ENCODE results near the gene TFR2. TPM values are rescaled to one million over a fixed set of nuclear protein-coding genes. Genes with fewer than 3 reads are reported as not detected.

The TFR2 gene
- polyA plus RNA-seq, 1 experiment = 0.49 TPM

DNA sequence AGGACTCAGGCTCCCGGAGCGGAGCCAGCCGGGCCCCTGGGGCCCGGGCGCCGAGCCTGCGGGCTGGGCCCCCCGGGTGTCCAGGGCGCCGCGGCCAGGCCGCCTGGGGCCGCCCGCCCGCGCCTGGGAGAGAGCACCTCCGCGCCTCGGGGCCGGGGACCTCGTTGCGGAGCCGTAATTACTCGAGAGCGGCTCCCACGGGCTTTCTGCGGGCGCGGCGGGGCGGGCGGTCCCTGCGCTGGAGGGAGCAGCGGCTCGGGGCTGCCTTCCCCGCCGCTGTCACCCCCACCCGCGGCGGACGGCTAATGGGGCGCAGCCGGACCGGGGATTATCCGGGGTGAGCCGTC is 33.7 kb upstream of the TFR2 start:
- no peak for DNase-seq (ENCODE audit: low read depth)
- TF ChIP-seq, protein P1, sequence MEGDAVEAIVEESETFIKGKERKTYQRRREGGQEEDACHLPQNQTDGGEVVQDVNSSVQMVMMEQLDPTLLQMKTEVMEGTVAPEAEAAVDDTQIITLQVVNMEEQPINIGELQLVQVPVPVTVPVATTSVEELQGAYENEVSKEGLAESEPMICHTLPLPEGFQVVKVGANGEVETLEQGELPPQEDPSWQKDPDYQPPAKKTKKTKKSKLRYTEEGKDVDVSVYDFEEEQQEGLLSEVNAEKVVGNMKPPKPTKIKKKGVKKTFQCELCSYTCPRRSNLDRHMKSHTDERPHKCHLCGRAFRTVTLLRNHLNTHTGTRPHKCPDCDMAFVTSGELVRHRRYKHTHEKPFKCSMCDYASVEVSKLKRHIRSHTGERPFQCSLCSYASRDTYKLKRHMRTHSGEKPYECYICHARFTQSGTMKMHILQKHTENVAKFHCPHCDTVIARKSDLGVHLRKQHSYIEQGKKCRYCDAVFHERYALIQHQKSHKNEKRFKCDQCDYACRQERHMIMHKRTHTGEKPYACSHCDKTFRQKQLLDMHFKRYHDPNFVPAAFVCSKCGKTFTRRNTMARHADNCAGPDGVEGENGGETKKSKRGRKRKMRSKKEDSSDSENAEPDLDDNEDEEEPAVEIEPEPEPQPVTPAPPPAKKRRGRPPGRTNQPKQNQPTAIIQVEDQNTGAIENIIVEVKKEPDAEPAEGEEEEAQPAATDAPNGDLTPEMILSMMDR (IDR thresholded peaks at IDR 0.05; ENCODE audit: insufficient read depth, low read depth, low read length) = no peak
- H3K36me3 ChIP-seq (ENCODE audit: control insufficient read depth, insufficient read depth, low read length) = peaks cover 26% of the 10 kb centered on the region
- peak overlapping the region; percentile 97 for H3K4me3 ChIP-seq (ENCODE audit: low read depth, low read length)
- ChIA-PET POLR2A (no interaction called here), CTCF (interaction anchor here (0.6 to 1.4 kb wide), 3 partner anchors 17 to 110 kb away, joined by 3 to 5 read pairs (median 4); no protein-coding TSS in a partner anchor)
- H3K27me3 ChIP-seq (ENCODE audit: control insufficient read depth, insufficient read depth, low read length) = 0 out of 2 replicates have a peak, but pooled peaks cover 2% of the 10 kb centered on the region

DNA sequence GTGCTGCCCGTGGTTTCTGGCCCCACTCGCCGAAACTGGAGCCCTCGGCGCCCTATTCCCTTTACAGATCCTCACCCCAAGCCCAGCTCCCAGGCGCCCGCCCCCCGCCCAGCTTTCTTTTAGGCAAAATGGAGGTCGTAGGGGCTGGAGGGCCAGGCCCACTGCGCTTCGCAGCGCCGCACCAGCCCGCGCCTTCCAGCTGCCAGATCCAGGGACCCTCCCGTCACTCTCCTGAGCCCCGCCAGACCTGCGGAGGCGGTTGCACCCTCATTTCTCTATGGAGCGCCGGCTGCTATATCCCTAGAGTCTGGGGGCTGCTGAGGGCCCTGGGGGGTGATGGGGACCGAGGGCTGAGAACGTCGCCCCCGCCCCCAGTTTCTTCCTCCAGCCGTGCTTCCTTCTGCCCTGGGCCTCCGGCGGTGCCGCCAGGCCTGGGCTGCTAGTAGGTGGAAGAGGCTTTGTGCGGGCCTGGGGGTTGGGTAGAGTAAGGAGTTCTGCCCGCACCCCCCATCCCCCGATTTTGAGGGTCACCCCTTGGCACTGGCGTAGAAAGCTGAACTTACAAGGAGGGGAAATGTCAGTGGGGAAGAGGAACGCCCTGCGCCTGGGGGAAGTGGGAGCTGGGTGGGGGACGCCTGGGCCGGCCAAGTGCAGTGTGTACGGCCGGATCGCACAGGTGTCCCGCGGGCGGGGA is 33.2 kb upstream of the TFR2 start:
- Histone ChIP-seq H3K36me3 (ENCODE audit: control insufficient read depth, insufficient read depth, low read length) (peaks cover 25% of the 10 kb centered on the region), H3K4me3 (ENCODE audit: low read depth, low read length) (peak overlapping the region; percentile 97), H3K27me3 (ENCODE audit: control insufficient read depth, insufficient read depth, low read length) (peaks cover 4% of the 10 kb centered on the region)
- CTCF ChIA-PET = interaction anchor here (0.6 to 1.4 kb wide), 3 partner anchors 17 to 109 kb away, joined by 3 to 5 read pairs (median 4); no protein-coding TSS in a partner anchor
- DNase-seq (ENCODE audit: low read depth) = no peak
- TF ChIP-seq, protein P1 (IDR thresholded peaks at IDR 0.05; ENCODE audit: insufficient read depth, low read depth, low read length) = no peak
- POLR2A ChIA-PET = no interaction called here

DNA sequence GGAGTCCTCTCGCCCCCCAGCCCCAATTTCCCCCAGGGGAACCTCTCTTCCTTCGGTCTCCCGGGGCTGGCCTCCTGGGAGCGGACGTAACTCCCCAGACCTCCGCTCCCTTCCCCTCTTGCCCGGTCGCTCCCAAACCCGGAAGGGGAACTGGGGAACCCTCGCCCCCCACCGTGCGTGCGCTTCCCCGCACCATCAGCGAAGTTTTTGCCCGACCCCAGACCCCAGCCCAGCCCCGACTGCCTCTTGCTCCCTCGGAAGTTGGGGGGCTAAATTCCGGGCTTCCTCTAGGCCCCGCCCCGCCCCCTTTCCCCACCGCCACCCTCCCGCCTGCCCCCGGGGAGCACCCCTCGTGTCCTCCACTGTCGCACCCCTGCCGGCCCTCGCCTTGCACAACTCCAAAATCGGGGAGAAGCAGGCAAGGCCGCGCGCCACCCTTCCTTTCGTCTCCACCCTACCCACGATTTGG is 32.6 kb upstream of the TFR2 start:
- POLR2A ChIA-PET = no interaction called here

DNA sequence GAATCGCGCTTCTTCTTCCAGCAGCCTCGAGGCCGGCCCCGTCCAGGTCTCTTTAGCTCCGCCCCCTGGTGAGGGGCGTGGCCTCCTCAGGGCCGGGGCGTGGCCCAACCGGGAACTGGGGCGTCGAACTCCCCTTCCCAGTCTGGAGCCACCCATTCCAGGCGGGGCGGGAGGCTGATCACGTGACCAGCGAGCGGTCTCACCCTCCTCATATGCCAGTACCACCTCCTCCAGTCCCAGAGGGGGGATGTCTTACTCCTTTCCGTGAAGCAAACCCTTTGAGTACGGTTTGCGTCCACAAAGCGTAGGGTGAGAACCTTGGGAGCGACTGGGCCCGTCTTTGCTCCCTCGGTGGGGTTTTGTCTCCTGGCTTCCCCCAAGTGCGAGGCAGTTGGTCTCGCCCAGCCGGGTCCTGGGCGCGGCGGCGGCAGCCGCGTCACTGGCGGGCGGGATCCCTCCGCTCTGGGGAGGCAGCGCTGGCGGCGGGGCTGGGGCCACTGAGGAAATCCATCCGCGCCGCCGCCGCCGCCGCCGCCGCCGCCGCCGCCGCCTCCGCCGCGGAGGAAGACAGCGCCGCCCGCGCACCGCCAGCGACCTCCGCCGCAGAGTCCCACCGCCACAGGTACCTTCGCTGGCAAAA is 32.1 kb upstream of the TFR2 start, which contains the start of gene GNB2:
GNB2 (plus strand) TSS at position 439 of the 640 bp plus-strand sequence. CDS start 2,526 bp downstream, outside the sequence.
- Histone ChIP-seq H3K27me3 (ENCODE audit: control insufficient read depth, insufficient read depth, low read length) (peaks cover 4% of the 10 kb centered on the region), H3K4me3 (ENCODE audit: low read depth, low read length) (peak within 1 kb of the TSS; percentile 97), H3K36me3 (ENCODE audit: control insufficient read depth, insufficient read depth, low read length) (peaks cover 17% of the 10 kb centered on the region)
- DNase-seq (ENCODE audit: low read depth) = peak; percentile 89
- POLR2A ChIA-PET = interaction anchor here (0.5 kb wide), 1 partner anchor 39 kb away, joined by 4 read pairs; no protein-coding TSS in a partner anchor
- CTCF ChIA-PET = interaction anchor here (0.6 to 1.0 kb wide), 4 partner anchors 19 to 1771 kb away, joined by 3 to 4 read pairs (median 3); no protein-coding TSS in a partner anchor
- TF ChIP-seq, protein P1 (IDR thresholded peaks at IDR 0.05; ENCODE audit: insufficient read depth, low read depth, low read length) = no peak

More for the DNA sequence above, 32.6 kb upstream of the TFR2 start:
- H3K27me3 ChIP-seq (ENCODE audit: control insufficient read depth, insufficient read depth, low read length) = peaks cover 4% of the 10 kb centered on the region
- peak overlapping the region; percentile 97 for H3K4me3 ChIP-seq (ENCODE audit: low read depth, low read length)
- DNase-seq (ENCODE audit: low read depth) = no peak
- CTCF ChIA-PET = interaction anchor here (1.3 to 1.4 kb wide), 2 partner anchors 18 to 52 kb away, joined by 4 to 5 read pairs; no protein-coding TSS in a partner anchor
- TF ChIP-seq, protein P1 (IDR thresholded peaks at IDR 0.05; ENCODE audit: insufficient read depth, low read depth, low read length) = no peak
- peaks cover 21% of the 10 kb centered on the region for H3K36me3 ChIP-seq (ENCODE audit: control insufficient read depth, insufficient read depth, low read length)

Data from BJ (cell line).